SU-DHL-6 (cell line): ENCODE measurements around the gene CYP2S1.

ENCODE experiments used
- EZH2phosphoT487 ChIP-seq: fragments of 200-600 bp; sonication (generic), shearing (Covaris generic); conservative IDR thresholded peaks from 2 replicates; pipeline ENCODE4 v1.6.1; 2018; ENCODE audit warnings: mild to moderate bottlenecking, antibody characterized with exemption, low read length, moderate library complexity, mixed read lengths
- TF ChIP-seq, protein P1 (sequence below): fragments of 200-600 bp; sonication (generic); IDR thresholded peaks from one replicate; pipeline ENCODE4 v1.5.1; 2017; ENCODE audit warnings: antibody characterized with exemption, mild to moderate bottlenecking, low read length, moderate library complexity; ENCODE audit not compliant: insufficient read depth, poor library complexity, severe bottlenecking

- TF ChIP-seq, protein P1, sequence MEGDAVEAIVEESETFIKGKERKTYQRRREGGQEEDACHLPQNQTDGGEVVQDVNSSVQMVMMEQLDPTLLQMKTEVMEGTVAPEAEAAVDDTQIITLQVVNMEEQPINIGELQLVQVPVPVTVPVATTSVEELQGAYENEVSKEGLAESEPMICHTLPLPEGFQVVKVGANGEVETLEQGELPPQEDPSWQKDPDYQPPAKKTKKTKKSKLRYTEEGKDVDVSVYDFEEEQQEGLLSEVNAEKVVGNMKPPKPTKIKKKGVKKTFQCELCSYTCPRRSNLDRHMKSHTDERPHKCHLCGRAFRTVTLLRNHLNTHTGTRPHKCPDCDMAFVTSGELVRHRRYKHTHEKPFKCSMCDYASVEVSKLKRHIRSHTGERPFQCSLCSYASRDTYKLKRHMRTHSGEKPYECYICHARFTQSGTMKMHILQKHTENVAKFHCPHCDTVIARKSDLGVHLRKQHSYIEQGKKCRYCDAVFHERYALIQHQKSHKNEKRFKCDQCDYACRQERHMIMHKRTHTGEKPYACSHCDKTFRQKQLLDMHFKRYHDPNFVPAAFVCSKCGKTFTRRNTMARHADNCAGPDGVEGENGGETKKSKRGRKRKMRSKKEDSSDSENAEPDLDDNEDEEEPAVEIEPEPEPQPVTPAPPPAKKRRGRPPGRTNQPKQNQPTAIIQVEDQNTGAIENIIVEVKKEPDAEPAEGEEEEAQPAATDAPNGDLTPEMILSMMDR, result no peak
- no peak for TF ChIP-seq EZH2phosphoT487
These were observed 25.2 kb downstream of the CYP2S1 start for GRCh38 chr19:41218249-41218614.
